ENCODE data around the gene RPS21.

The RPS21 gene

DNA sequence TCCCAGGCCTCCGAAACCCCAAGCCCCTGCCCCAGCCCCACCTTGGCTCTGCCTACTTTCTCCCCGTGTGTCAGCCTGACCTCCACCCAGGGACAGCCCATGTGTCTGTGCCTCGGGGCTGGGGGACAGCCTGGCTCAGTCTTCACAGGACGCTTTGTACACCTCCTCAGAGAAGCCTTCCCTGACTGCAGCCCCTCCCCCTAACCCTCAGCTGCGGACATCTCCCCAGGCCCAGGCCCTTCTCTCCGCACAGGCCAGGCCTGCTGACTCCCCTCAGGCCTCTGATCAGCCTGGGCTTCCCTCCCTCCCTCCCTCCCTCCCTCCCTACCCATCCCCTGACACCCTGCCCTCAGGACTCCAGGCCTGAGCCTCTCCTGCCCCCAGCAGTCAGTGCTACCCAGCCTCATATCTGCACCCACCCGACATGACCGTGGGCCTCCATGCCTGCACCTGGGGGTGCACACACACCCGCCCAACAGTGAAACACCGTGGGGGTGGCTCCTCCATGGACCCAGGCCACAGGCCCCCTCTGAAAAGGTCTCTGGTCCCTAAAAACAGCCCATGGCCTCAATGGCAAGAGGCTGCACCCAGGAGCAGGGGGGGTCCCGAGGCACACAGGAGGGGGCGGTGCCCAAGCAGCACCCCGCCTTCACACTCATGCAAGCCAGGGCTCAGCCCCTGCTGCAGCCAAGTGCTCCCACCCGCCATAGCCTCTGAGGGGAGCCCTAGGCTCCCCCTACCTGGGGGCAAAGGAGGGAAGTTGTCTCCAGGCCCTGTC is 32.7 kb upstream of the RPS21 start:
- no peak for FAIRE-seq

DNA sequence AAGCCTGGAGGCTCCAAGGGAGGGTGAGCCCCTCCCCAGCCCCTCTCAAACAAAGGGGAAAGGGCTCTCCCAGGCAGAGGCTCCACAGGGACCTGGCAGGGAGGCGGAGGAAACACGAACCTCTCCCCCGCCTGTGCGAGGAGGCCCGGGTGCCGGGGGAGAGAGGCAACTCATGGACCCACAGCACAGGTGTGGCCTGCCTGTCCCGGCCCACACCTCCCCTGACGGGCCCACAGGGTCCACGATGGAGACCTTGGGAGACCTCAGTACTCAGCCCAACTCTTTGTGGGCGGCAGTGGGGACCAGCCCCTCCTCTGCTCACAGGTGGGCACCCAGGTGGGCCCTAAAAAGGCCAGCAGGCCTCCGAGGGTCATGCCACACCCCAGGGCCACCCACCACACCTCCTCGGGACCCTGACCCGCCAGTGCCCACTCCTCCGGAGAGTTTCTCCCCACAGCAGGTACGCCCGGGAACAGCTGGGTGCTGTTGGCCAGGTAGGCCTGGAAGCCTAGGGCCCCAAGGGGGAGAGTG is 32.0 kb upstream of the RPS21 start:
- no peak for FAIRE-seq

DNA sequence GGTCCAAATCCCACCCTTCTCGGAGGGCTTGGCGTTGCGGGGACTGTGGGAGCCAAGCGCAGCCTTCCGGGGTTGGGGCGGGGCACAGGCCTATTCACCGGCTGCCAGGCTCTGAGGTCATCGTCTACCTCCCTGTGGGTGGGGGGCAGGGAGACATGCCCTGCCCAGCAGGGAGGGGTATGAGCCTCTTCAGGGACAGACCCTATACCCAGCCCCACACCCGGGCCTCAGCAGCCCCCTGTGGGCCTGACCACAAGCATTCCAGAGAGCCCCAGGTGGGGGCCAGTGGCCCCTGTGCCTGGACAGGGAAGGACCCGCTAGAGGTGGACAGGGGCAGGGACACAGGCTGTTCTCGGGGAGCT is 31.4 kb upstream of the RPS21 start:
- no peak for FAIRE-seq

DNA sequence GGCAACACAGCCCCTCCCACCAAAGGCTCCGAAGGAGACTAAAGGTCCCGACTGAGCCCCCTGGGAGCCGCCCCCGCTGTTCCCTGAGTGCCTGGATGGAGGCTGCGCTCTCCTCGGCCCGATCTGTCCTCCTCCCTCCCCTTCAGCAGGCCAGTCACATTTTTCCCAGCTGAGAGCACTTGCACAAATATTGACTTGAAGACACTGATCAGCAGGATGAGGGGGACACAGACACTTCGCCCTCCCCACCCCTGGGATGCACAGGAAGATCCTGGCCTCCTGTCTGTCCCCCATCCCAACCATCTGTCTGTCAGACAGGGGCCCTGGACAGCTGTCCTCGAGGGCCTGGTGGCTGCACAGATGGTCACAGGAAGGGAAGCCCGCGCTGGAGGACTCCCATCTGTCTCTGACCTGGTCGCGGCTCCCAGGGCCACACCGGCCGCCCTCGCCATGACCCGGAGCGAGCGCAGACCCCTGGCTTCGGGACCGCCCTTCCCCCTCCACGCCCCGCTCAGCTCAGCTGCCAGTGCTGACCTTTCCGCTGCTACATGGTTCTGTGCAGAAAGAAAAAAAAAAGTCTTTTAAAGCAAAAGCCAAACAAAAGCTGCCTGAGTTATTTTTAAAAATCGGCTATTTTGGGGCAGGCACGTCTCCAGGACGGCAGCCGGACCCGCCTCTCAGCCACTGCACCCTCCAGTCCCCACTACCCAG is 30.9 kb upstream of the RPS21 start:
- FAIRE-seq: no peak

DNA sequence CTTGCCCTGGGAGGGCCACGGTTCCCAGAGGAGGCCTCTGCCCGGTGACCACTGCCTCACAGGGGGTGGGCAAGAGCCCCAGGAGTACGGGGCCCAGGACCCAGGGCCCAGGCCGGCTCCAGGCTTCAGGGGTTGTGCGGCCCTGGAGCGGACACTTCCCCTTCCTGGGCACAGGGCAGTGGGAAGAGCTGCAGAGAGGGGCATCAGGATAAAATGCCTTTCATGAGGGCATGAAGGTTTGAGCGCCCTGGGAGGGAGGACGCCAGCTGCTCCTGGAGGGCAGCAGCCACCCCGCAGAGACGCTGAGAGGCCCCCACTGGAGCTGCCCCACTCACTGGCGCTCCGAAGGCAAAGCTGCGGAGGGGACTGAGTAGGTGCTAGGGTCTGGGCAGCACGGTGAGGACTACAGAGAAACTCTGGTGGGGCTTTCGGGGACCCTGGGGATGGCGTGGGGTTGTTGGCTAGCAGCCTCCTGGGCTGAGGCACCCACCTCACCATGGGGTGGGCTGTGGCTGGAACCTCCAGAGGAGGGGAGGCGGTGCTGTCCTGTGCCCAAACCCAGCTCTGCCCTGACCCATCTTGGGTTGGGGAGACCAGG is 30.2 kb upstream of the RPS21 start:
- FAIRE-seq: no peak

DNA sequence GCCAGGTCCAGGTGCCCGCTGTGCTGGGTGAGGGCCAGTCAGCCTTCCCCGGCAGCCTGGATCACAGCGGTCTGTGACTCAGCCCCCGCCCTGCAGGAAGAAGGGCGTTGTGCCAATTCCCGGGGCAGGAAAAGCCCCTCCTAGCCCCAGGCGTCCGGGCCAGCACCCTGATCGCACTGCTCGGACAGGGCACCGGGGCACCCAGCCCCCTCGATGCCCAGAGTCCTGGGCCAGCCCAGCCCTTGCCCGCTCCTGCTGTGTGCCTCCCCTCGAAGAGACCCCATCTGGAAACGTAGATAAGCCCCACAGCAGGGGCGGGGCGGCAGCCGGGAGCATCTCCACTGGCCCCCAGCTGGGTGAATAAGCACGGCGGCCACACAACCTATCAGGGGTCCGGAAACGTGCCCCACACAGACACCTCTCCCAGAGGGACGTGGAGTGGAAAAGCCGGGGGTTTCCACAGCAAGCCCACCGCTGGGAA is 29.7 kb upstream of the RPS21 start:
- no peak for FAIRE-seq

DNA sequence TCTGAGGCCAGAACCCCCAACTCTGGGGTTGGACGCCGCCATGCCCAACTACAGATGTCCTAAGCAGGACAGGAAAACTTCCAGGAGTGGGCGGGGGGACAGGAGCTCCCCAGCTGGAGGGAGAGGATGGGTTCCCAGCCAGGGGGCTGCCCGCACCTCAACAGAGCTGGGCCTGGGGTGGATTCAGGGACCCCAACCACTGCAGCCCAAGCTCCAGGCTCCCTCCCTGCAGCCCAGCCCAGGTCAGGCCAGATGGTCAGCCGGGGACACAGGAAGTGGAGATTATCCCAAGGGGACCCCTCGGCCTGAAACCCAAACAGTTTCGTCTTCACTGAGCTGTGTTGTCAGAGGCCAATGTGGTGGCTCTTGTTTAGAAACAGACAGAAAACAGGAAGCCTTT is 29.2 kb upstream of the RPS21 start:
- FAIRE-seq: no peak

DNA sequence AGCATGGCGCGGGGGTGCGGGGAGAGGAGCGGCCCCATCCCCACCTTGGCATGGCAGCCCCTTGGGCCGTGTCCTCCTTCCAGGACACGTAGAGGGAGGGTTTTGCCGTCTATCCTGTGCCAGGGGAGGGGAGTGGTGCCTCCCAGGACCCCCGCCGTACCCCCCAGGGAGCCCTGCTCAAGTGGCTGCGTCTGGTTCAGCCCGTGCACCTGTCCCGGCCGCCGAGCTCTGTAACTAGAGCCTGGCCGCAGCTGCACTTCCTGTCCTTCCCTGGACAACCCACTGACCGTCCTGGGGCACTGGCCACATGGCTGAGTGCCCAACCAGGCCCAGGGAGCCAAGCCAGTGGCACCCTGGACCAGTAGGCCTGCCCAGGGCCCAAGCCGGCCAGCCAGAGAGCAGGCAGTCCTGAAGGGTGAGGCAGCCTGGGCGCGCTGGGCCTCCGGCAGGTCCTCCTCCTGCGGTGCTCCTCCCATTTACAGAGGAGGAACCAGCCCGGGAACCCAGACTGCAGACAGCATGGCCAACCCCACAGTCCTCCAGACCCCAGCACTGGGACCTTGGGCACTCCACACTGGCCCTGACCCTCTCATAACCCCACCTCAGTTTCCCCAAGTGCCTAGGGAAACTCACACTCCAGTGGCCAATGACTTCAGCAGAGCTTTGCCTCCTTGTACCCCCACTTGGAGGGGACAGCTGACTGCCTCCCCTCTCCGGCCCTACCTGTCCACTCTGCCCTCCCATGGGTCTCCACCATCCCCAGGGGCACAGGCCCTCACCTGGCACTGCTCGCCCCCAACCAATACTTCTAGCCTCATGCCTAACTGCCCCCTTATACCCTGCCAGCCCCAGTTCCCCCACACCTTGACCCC is 28.5 kb upstream of the RPS21 start:
- no peak for FAIRE-seq

DNA sequence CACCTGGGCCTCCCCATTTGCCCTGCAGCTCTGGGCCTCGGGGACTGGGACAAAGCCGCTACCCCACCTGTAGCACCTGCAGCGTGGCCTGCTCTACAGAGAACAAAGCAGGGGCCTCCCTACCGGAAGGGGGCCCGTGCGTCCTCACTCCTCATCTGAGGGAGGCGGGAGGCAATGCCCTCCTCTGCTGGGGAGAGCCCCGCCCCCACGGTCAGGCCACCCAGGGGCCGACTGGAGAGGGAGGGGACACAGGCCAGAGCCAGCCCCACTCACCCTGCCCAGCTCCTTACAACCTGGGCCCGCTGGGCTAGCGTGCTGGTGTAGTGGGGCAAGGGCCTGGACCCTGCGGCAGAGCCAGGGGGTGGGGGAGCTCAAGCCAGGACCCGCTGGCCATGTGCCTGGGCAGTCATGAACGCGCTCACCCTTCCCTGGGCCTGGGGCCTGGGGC is 27.8 kb upstream of the RPS21 start:
- no peak for FAIRE-seq

DNA sequence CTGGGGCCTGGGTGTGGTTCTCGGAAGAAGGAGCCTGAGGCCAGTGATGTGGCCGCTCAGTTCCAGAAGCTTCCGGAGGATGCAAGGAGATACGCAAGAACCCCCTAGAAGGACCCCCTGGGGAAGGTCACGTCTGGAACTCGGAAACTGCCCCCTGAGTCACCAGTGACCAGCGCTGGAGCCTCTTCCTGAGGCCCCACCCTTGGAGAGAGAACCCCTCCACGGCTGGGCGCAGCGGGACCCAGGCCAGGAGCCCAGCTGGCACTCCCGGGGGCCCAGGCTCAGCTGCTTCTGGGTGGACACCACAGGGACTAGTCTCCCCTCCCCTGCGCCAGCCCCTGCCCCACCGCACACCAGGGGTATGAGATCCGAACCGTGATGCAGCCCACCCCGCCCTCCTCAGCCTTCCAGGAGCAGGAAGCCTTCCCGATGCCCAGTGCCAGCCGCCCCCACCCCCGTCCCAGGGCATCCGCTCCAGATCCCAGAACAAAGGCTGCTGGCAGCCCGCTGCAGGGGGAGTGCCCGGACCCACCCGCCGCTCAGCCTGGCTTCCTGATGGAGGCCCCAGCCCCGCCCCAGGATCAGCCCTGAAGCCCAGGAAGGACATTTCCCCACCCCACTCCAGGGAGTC is 27.3 kb upstream of the RPS21 start:
- no peak for FAIRE-seq

DNA sequence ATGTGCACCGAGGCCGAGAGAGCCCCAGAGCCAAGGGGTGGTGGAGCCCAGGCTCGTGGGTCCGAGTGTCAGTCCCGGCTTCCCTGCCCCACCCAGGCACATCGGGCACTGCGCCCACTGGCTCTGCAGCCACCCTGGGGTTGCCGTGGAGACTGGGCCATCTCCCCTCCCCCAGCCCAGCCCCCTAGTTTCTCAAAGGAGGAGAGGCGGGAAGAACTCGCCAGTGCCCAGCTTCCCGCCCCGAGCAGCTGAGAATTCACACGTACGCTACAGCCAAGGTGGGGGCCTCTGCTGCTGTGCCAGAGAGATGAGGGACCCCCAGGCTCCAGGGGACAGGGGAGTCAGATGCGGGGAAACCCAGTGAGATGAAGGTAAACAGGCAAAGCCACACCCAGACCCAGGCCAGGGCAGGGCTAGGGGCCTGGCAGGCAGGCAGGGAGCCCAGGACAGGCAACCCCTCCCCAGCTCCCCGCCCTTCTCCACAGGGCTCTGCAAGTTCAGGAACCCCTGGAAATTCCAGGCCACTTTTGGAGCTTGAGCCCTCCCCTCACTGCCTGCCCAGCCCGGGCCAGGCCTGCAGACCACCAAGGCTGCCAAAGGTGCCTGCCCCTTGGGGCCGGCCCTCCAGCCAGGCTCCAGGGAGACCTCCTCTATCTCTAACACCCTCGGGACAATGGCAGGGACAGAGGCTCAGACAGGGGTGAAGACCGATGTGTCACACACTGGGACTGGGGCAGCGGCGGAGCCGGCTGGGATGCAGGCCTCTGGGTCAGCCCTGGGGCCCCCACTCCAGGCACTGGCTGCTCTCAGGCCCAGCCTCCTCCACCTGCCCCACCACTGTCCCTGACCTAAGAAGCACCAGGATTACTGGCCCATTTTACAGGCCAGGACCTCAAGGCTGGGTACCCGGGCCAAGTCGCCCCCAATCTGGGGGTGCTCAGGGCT is 25.8 kb upstream of the RPS21 start:
- no peak for FAIRE-seq

DNA sequence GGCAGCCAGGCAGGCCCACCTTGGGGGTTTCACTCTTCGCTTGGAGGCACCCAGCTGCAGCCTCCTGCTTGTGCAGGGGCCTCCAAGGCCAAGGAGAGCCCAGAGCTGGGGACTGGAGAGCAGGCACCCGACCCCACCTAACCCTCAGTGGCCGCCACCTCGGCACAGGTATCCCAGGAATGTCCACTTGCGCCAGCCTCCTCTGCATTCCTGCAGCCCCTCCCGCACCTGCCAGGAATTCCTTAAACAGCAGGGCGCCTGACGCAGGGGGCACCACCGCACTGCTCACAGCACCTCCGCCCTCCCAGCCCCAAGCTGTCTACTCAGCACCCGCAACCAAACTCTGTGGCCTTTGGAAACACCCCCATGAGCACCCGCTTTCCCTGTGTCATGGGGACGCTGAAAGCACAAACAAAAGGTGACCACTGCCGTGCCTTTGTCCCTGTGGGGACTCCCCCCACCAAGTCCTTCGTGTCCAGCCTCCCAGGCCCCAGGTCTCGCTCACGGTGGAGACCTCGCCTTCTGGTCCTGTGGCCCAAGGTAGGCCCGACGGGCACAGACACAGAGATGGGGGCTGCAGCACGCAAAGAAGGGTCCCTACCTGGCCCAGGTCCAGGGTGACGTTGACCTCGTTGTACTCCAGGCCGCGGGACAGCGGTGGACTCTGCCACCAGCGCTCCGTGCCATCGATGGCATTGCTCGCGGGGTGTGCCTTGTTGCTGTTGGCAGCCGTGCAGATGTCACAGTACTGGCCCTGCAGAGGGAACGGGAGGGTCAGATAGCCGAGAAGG is 24.9 kb upstream of the RPS21 start:
- no peak for FAIRE-seq

DNA sequence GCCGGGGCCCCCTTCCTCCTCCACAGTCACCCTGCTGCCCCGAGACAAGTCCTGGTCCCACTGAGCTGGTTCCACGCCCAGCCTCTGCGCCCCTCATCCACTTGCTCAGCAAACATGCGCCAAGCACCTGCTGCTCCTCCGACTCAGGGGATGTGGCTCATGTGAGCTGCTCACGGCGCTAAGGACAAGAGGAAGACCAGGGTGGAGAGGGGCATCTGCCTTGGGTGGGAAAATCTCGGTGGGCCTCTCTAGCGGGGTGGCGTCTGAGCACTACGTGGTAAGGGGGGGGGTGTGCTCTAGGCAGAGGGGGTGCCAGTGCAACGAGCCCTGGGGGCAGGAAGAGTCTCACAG is 24.3 kb upstream of the RPS21 start:
- FAIRE-seq: no peak

DNA sequence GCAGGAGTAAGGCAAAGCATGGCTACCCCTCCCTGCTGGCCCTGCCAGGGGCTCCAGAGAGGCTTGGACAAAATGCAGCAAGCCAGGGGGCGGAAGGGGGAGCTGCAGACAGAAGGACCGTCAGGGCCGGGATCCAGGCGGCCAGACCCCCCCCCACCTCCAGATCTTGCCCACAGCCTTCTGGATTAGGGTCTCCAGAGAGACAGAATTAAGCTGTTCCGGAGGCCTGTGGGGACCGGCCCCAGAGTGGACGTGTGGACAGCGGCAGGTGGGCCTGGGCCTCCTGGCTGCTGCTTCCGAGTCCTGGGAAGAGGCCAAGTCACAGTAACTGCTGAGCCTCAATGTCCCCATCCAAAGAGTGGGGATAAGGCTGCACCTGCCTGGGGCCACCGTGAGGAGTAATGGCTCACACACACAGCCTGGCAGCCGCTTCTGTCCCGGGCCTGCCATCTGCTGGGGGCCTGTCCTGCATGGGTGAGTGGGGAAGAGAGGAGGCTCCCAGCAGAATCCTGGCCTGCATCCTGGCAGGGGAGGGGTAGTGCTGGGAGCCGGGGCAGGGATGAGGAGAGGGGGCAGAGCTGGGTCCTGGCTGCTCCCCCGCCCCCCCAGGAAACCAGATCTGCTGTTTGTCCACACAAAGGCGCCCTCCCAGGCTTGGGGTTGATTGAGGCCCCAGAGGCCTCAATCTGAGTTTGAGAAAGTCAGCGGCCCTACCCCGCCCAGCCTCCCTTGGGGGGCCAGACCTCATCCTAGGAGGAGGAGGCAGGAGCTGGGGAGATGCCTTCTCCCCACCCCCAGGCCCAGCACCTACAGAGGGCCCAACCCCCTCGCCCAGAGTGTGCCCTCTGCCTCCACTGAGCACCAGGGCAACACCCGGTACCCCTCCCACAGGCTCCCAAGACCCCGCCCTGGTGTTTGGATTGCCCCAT is 23.6 kb upstream of the RPS21 start:
- no peak for FAIRE-seq

DNA sequence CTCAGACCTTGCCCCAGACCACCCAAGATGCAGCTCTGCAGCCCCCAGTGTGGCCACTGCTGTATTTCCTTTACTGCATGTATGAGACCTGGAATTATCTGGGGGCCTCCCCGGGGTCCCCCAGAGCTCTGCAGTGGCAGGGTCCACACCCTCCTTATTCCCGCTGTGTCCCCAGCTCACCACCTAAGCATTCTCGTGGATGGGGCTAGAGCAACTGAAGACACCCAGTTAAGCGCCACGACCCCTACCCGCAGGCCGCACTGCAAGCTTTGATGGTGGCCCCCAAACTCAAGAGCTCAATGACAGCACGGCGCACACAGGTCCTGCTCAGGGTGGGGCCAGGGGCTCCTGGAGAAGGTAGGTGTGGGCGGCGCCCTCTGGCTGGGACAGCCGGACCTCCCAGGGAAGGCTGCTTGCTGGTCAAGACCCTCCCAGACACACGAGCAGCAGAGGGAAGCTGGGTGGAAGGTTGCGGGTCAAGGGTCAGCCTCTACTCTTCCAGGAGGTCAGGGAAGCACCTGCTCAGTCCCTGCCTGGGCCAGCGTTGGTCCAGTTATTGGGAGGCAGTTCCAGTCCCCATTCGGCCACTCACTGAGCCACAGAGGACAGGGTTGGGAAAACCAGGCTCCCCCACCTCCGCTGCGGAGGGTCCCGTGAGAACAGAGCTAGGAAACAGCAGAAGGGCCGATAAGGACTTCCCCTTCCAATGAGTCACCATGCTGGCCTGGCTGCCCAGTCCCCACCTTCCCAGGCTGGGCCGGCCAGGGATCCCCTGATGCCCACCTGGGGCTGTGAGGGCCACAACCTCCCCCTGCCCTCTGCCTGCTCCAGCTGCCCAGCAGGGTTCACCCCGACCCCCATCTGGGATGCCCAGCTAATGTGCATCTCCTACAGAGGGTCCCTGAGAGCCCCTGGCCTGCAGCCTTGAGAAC is 22.7 kb upstream of the RPS21 start:
- no peak for FAIRE-seq

DNA sequence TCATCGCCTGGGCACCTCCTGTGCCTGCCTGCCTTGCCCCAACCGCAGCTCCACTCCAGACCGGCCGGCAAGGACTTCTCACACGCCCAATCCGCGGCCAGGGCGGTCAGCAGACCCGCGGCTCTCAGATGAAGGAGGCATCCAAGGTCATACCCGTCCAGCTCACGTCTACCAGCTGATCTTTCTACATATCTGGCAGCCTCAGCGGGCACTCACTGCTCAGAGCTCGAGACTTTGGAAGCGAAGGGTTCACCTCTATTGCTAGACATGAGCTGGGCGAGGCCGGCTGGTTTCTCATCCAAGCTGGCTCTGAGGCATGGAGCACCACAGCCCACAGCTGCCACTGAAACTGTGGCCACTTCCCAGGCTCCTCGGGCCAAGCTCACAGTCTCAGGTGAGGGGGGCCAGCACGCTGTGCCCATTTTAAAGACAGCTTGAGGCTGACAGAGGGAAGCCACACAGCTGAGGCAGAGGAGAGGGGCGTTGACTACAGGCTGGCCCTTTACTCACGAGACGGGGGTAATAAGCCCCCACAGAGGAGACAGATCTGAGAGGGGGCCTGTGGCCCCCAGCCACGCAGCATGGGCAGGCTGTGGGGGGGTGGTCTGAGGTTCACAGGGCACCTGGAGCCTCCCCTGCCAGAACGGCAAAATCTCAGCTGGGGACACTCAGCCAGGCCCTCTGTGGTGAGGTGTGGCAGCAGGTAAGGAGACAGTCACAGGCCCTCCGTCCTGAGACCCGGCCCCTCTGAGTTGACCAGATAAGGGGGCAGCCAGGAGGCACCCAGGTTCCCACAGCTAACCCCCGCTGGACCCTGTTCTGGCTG is 21.8 kb upstream of the RPS21 start:
- FAIRE-seq: no peak

DNA sequence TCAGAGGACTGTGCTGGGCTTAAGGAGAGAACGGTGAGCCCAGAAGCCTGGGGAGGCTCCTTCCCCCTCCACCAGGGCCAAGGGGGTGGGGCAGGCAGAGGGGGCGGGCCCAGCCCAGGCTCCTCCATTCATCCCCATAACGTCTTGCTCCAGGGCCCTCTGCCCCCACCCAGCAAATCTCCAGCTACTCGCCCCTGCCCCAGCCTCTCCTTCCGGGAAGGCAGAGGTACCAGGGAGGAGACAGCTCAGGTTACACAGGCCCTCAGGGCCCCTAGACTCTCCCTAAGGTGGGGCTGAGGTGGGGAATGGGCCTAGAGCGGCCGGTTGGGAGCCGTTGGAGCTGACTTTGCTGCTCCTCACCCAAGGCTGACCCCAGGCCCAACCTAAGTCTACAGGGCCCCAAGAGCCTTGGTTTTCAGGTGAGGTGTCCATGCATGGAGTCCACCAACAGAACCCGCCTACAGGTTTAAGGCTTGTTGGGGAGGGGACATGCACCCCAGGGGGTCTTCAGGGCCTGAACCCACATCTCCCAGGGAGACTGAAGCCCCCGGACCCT is 21.0 kb upstream of the RPS21 start:
- FAIRE-seq: no peak
